GM23338 (cell line): ENCODE results near the gene AQP5. TPM values are rescaled to one million over a fixed set of nuclear protein-coding genes. Genes with fewer than 3 reads are reported as not detected.

Experiments
- ATAC-seq: fragments of 200-7000 bp; cut with Tn5 transposase; 3 replicates; pipeline ENCODE4 v1.9.1; 2020
- DNase-seq: peaks from one replicate; pipeline ENCODE4 v3.0.0-alpha.2; 2015; ENCODE audit warnings: low spot score
- H2AFZ ChIP-seq: fragments of 200-600 bp; sonication (generic); 2 replicates; pipeline ENCODE4 v1.8.0; 2016; ENCODE audit warnings: antibody characterized with exemption, mild to moderate bottlenecking, moderate library complexity
- H3F3A ChIP-seq: fragments of 200-600 bp; sonication (generic); replicated peaks from 2 replicates; pipeline ENCODE4 v1.8.0; 2017; ENCODE audit warnings: antibody characterized with exemption, mixed run types, low read depth
- H3K27ac ChIP-seq: fragments of 200-600 bp; sonication (generic); 2 replicates; pipeline ENCODE4 v1.6.1; 2016; ENCODE audit warnings: low read depth
- H3K27me3 ChIP-seq: fragments of 200-600 bp; sonication (generic); 2 replicates; pipeline ENCODE4 v1.8.0; 2016; ENCODE audit warnings: mild to moderate bottlenecking, mixed run types, moderate library complexity; ENCODE audit not compliant: insufficient read depth
- H3K36me3 ChIP-seq: fragments of 200-600 bp; sonication (generic); 2 replicates; pipeline ENCODE4 v1.8.0; 2016; ENCODE audit warnings: mild to moderate bottlenecking; ENCODE audit not compliant: insufficient read depth
- H3K4me1 ChIP-seq: fragments of 200-600 bp; sonication (generic); 2 replicates; pipeline ENCODE4 v1.8.0; 2016; ENCODE audit warnings: mild to moderate bottlenecking, moderate library complexity; ENCODE audit not compliant: insufficient read depth
- H3K4me2 ChIP-seq: fragments of 200-600 bp; sonication (generic); 2 replicates; pipeline ENCODE4 v1.7.1; 2017; ENCODE audit warnings: mixed run types
- H3K4me3 ChIP-seq: fragments of 200-600 bp; sonication (generic); 2 replicates; pipeline ENCODE4 v1.6.1; 2016; ENCODE audit warnings: mixed run types
- H3K79me2 ChIP-seq: fragments of 200-600 bp; sonication (generic); replicated peaks from 2 replicates; pipeline ENCODE4 v1.8.0; 2017; ENCODE audit warnings: mild to moderate bottlenecking; ENCODE audit not compliant: insufficient read depth
- H3K9me2 ChIP-seq: fragments of 200-600 bp; sonication (generic); 2 replicates; pipeline ENCODE4 v1.8.0; 2017; ENCODE audit not compliant: insufficient read depth
- H4K20me1 ChIP-seq: fragments of 200-600 bp; sonication (generic); replicated peaks from 2 replicates; pipeline ENCODE4 v1.8.0; 2017; ENCODE audit warnings: mild to moderate bottlenecking; ENCODE audit not compliant: insufficient read depth
- H3K27ac Mint-ChIP-seq: 2 replicates; pipeline ENCODE4 v1.8.0; 2020; ENCODE audit warnings: inconsistent platforms, mild to moderate bottlenecking, moderate library complexity, mixed read lengths
- H3K27me3 Mint-ChIP-seq: 3 replicates; pipeline ENCODE4 v1.8.0; 2022; ENCODE audit warnings: low read depth, mild to moderate bottlenecking, moderate library complexity, mixed read lengths, inconsistent platforms; ENCODE audit not compliant: insufficient read depth, poor library complexity
- H3K36me3 Mint-ChIP-seq: 3 replicates; pipeline ENCODE4 v1.8.0; 2021; ENCODE audit warnings: low read depth, mild to moderate bottlenecking, inconsistent platforms, moderate library complexity, mixed read lengths
- H3K4me1 Mint-ChIP-seq: 3 replicates; pipeline ENCODE4 v1.8.0; 2020; ENCODE audit warnings: mild to moderate bottlenecking, inconsistent platforms, mixed read lengths
- H3K4me3 Mint-ChIP-seq: 3 replicates; pipeline ENCODE4 v1.8.0; 2021; ENCODE audit warnings: moderate library complexity, mild to moderate bottlenecking, inconsistent platforms, mixed read lengths
- H3K9me3 Mint-ChIP-seq: 3 replicates; pipeline ENCODE4 v1.8.0; 2020; ENCODE audit warnings: moderate library complexity, mild to moderate bottlenecking, inconsistent platforms, mixed read lengths
- CREB1 ChIP-seq: fragments of 250-450 bp; sonication (Bioruptor Pico); IDR thresholded peaks from 2 replicates; pipeline ENCODE4 v1.5.0; 2020; ENCODE audit warnings: low read depth, mild to moderate bottlenecking, moderate library complexity
- ETS1 ChIP-seq: IDR thresholded peaks from 2 replicates; pipeline ENCODE4 v1.6.1; 2016; ENCODE audit warnings: antibody characterized with exemption
- EZH2phosphoT487 ChIP-seq: fragments of 200-600 bp; sonication (generic); IDR thresholded peaks from one replicate; pipeline ENCODE4 v1.8.1; 2018; ENCODE audit warnings: antibody characterized with exemption; ENCODE audit not compliant: unreplicated experiment
- JUNB ChIP-seq: IDR thresholded peaks from one replicate; pipeline ENCODE4 v1.6.1; 2016; ENCODE audit warnings: antibody characterized with exemption; ENCODE audit not compliant: unreplicated experiment
- ZNF462 ChIP-seq: fragments of 250-450 bp; sonication (Bioruptor Pico); IDR thresholded peaks from 2 replicates; pipeline ENCODE4 v1.5.0; 2020; ENCODE audit warnings: mild to moderate bottlenecking, moderate library complexity
- polyA plus RNA-seq: library from polyadenylated mRNA; unstranded; fragments of >200 nt; fragmentation: Nextera tagmentation; extraction: Ambion mirVana; gene quantifications from 2 replicates; pipeline ENCODE4 v1.2.1, GENCODE V29; 2016
- total RNA-seq: library from RNA; depleted of rRNA; stranded (reverse); fragments of >200 nt; shearing (Covaris generic); gene quantifications from 2 replicates; pipeline ENCODE4 v1.2.3, GENCODE V29; 2014
- TF ChIP-seq, protein P1 (sequence below): IDR thresholded peaks from one replicate; pipeline ENCODE4 v1.6.1; 2018; ENCODE audit warnings: antibody characterized with exemption; ENCODE audit not compliant: unreplicated experiment

AQP5 gene
- total and polyA plus RNA-seq, 2 experiments from 2014 or later, result 1.3 to 2.2 TPM

DNA sequence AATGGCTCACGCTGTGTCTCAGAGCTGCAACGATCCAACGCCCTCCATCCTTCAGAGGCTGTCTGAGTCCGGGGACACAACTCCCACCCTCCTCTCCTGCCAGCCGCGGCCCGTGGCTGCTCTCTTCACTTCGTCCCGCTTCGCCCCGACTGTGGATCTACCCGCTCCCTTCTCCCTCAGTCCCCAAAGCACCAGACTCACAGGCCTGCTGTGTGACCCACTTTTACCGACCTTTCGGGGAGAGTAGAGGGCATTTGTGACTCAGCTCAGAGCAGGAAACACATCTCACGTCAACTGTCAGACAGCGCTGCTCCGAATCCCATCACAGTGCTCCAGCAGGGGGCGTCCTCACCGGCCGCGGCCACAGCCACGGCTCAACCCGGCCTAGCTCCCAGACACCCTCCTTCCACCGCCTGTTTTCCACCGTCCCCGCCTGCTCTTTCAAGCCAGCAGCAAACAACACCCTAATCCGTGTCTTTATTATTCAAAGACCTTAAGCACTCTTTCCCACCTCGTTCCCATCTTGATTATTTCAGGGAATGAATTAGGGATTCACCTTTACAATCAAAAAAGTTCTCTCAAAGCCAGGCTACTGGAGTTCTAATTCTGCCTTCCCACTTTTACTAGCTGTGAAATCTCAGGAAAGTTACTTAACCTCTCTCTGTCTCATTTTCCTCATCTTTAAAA lies 16.1 kb upstream of the AQP5 start (continued):
- no peak for TF ChIP-seq ETS1

- H3F3A ChIP-seq, result no peaks in the 10 kb centered on the region
- H2AFZ ChIP-seq, result peak overlapping the region; percentile 24; the same call in 1 of the 2 replicates
- peaks cover 41% of the 10 kb centered on the region for H3K4me1 Mint-ChIP-seq
- H3K4me3 Mint-ChIP-seq, result peak overlapping the region; percentile 64; the same call in 1 of the 3 replicates
- H3K4me3 ChIP-seq, result peak overlapping the region; percentile 37
- peak overlapping the region; percentile 17; the same call in 1 of the 2 replicates for H3K27ac ChIP-seq
- no peaks in the 10 kb centered on the region for H3K79me2 ChIP-seq
- no peak overlapping the region for H3K27ac Mint-ChIP-seq
- no peaks in the 10 kb centered on the region for H3K36me3 Mint-ChIP-seq
- DNase-seq (peak; percentile 49), ATAC-seq (peak; percentile 10)
- H3K9me3 Mint-ChIP-seq, result no peaks in the 10 kb centered on the region
- peaks cover 26% of the 10 kb centered on the region for H3K4me1 ChIP-seq
- no peaks in the 10 kb centered on the region for H3K36me3 ChIP-seq
- H3K9me2 ChIP-seq, result no peaks in the 10 kb centered on the region
- H3K27me3 Mint-ChIP-seq, result peaks cover 14% of the 10 kb centered on the region
- peak overlapping the region; percentile 75 for H3K4me2 ChIP-seq
- TF ChIP-seq, protein P1, sequence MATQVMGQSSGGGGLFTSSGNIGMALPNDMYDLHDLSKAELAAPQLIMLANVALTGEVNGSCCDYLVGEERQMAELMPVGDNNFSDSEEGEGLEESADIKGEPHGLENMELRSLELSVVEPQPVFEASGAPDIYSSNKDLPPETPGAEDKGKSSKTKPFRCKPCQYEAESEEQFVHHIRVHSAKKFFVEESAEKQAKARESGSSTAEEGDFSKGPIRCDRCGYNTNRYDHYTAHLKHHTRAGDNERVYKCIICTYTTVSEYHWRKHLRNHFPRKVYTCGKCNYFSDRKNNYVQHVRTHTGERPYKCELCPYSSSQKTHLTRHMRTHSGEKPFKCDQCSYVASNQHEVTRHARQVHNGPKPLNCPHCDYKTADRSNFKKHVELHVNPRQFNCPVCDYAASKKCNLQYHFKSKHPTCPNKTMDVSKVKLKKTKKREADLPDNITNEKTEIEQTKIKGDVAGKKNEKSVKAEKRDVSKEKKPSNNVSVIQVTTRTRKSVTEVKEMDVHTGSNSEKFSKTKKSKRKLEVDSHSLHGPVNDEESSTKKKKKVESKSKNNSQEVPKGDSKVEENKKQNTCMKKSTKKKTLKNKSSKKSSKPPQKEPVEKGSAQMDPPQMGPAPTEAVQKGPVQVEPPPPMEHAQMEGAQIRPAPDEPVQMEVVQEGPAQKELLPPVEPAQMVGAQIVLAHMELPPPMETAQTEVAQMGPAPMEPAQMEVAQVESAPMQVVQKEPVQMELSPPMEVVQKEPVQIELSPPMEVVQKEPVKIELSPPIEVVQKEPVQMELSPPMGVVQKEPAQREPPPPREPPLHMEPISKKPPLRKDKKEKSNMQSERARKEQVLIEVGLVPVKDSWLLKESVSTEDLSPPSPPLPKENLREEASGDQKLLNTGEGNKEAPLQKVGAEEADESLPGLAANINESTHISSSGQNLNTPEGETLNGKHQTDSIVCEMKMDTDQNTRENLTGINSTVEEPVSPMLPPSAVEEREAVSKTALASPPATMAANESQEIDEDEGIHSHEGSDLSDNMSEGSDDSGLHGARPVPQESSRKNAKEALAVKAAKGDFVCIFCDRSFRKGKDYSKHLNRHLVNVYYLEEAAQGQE, result no peak
- TF ChIP-seq JUNB, result no peak
- no peak for TF ChIP-seq EZH2phosphoT487
- no peak for TF ChIP-seq CREB1 (CRISPR knock-in tag)
- TF ChIP-seq ZNF462 (CRISPR knock-in tag), result no peak
- no peaks in the 10 kb centered on the region for H3K27me3 ChIP-seq
- no peaks in the 10 kb centered on the region for H4K20me1 ChIP-seq
Observed at GRCh38 chr12:49946086-49946485, 15.6 kb upstream of the AQP5 start.
